IMR-90 (cell line): ENCODE measurements around the gene ADGRD1. TPM values are rescaled to one million over a fixed set of nuclear protein-coding genes. Genes with fewer than 3 reads are reported as not detected.

ENCODE experiments used
- ATAC-seq: fragments of 200-7000 bp; cut with Tn5 transposase; 2 replicates; pipeline ENCODE4 v1.9.1; 2020; ENCODE audit warnings: low read depth, mild to moderate bottlenecking, moderate library complexity
- BruUV-seq: library from RNA; stranded (reverse); fragments of 400-500 nt; replicated peaks from 2 replicates; lab custom pipeline; 2021; lab: Mats Ljungman, UMichigan
- CTCF ChIA-PET: fragments of 300-600 bp; formaldehyde crosslinking; extraction: SDS; loops from one replicate; lab custom pipeline; 2021; ENCODE audit warnings: antibody characterized with exemption; lab: Yijun Ruan, JAX
- POLR2A ChIA-PET: fragments of 300-600 bp; sonication (Branson Sonifier 250); formaldehyde crosslinking; loops from one replicate; lab custom pipeline; 2022; ENCODE audit warnings: antibody characterized with exemption; ENCODE audit not compliant: unreplicated experiment; lab: Charles Lee
- DNase-seq: peaks from one replicate; pipeline ENCODE4 v3.0.0; 2013
- H2AFZ ChIP-seq: replicated peaks from 2 replicates; pipeline ENCODE3; 2013; ENCODE audit warnings: low read length, mild to moderate bottlenecking; ENCODE audit not compliant: poor library complexity
- H2AK5ac ChIP-seq: 2 replicates; pipeline ENCODE4 v1.6.1; 2013; ENCODE audit warnings: low read depth, low read length, inconsistent platforms
- H2AK9ac ChIP-seq: replicated peaks from 2 replicates; pipeline ENCODE3; 2013; ENCODE audit warnings: mild to moderate bottlenecking, low read depth, low read length, moderate library complexity; ENCODE audit not compliant: poor library complexity
- H2BK120ac ChIP-seq: 2 replicates; pipeline ENCODE4 v1.6.1; 2013; ENCODE audit warnings: low read depth, low read length, inconsistent platforms
- H2BK15ac ChIP-seq: 3 replicates; pipeline ENCODE4 v1.6.1; 2013; ENCODE audit warnings: low read depth, low read length, inconsistent platforms
- H2BK20ac ChIP-seq: 2 replicates; pipeline ENCODE4 v1.6.1; 2013; ENCODE audit warnings: low read depth, mild to moderate bottlenecking, inconsistent platforms, low read length, moderate library complexity
- H2BK5ac ChIP-seq: 2 replicates; pipeline ENCODE4 v1.6.1; 2013; ENCODE audit warnings: mild to moderate bottlenecking, low read depth, low read length, inconsistent platforms; ENCODE audit not compliant: poor library complexity, severe bottlenecking
- H3K14ac ChIP-seq: replicated peaks from 2 replicates; pipeline ENCODE4 v1.6.1; 2013; ENCODE audit warnings: low read depth, low read length, inconsistent platforms
- H3K18ac ChIP-seq: 2 replicates; pipeline ENCODE4 v1.6.1; 2013; ENCODE audit warnings: low read depth, low read length, control low read depth
- H3K23ac ChIP-seq: 2 replicates; pipeline ENCODE4 v1.6.1; 2013; ENCODE audit warnings: low read depth, low read length, inconsistent platforms
- H3K27ac ChIP-seq: 2 replicates; pipeline ENCODE4 v1.5.1; 2013; ENCODE audit warnings: mild to moderate bottlenecking, control low read depth, low read length; ENCODE audit not compliant: insufficient read depth
- H3K27me3 ChIP-seq: 2 replicates; pipeline ENCODE4 v1.6.1; 2013; ENCODE audit warnings: low read length; ENCODE audit not compliant: control insufficient read depth, insufficient read depth
- H3K36me3 ChIP-seq: 2 replicates; pipeline ENCODE4 v1.6.1; 2013; ENCODE audit warnings: low read length, mixed read lengths; ENCODE audit not compliant: control insufficient read depth, insufficient read depth
- H3K4ac ChIP-seq: 2 replicates; pipeline ENCODE4 v1.6.1; 2013; ENCODE audit warnings: low read depth, low read length, inconsistent platforms
- H3K4me1 ChIP-seq: 2 replicates; pipeline ENCODE4 v1.6.1; 2013; ENCODE audit warnings: low read length, mixed read lengths; ENCODE audit not compliant: control insufficient read depth, insufficient read depth
- H3K4me2 ChIP-seq: 2 replicates; pipeline ENCODE4 v1.6.1; 2013; ENCODE audit warnings: low read depth, mild to moderate bottlenecking, control low read depth, low read length, moderate library complexity
- H3K4me3 ChIP-seq: 2 replicates; pipeline ENCODE4 v1.5.1; 2013; ENCODE audit warnings: low read depth, mild to moderate bottlenecking, control low read depth, low read length, moderate library complexity; ENCODE audit not compliant: insufficient read depth
- H3K56ac ChIP-seq: 2 replicates; pipeline ENCODE4 v1.6.1; 2013; ENCODE audit warnings: low read length, inconsistent platforms; ENCODE audit not compliant: insufficient read depth; ENCODE audit errors: extremely low read depth
- H3K79me1 ChIP-seq, 2 experiments: 2 replicates each; pipeline ENCODE4 v1.6.1; 2013; ENCODE audit warnings: low read length in 2 of 2, inconsistent platforms in 1 of 2, low read depth in 1 of 2
- H3K9ac ChIP-seq: 2 replicates; pipeline ENCODE4 v1.6.1; 2013; ENCODE audit warnings: low read depth, low read length, control low read depth
- H3K9me1 ChIP-seq: 2 replicates; pipeline ENCODE4 v1.6.1; 2013; ENCODE audit warnings: low read length, inconsistent platforms; ENCODE audit not compliant: insufficient read depth
- H3K9me3 ChIP-seq: 2 replicates; pipeline ENCODE4 v1.6.1; 2013; ENCODE audit warnings: low read length; ENCODE audit not compliant: control insufficient read depth, insufficient read depth
- H4K20me1 ChIP-seq: 2 replicates; pipeline ENCODE4 v1.6.1; 2013; ENCODE audit warnings: low read length, inconsistent platforms; ENCODE audit not compliant: insufficient read depth
- H4K5ac ChIP-seq: 2 replicates; pipeline ENCODE4 v1.6.1; 2013; ENCODE audit warnings: mild to moderate bottlenecking, low read depth, low read length, control low read depth
- H4K8ac ChIP-seq, 2 experiments: 2 replicates each; pipeline ENCODE4 v1.6.1; 2013; ENCODE audit warnings: low read depth in 2 of 2, low read length in 2 of 2, control low read depth in 1 of 2, inconsistent platforms in 1 of 2
- H4K91ac ChIP-seq: 2 replicates; pipeline ENCODE4 v1.6.1; 2013; ENCODE audit warnings: low read depth, low read length, inconsistent platforms; ENCODE audit not compliant: insufficient read depth
- BHLHE40 ChIP-seq: fragments of 150-350 bp; IDR thresholded peaks from 2 replicates; pipeline ENCODE4 v1.6.1; 2016; ENCODE audit warnings: mild to moderate bottlenecking, low read depth, low read length
- CEBPB ChIP-seq: IDR thresholded peaks from 2 replicates; pipeline ENCODE4 v1.6.1; 2012; ENCODE audit warnings: low read depth, low read length, improper control_type of control experiment
- CHD1 ChIP-seq: IDR thresholded peaks from 2 replicates; pipeline ENCODE4 v1.6.1; 2012; ENCODE audit warnings: low read depth, low read length, improper control_type of control experiment
- MAFK ChIP-seq: IDR thresholded peaks from 2 replicates; pipeline ENCODE4 v1.6.1; 2012; ENCODE audit warnings: low read depth, low read length, improper control_type of control experiment
- MAZ ChIP-seq: IDR thresholded peaks from 2 replicates; pipeline ENCODE4 v1.6.1; 2012; ENCODE audit warnings: low read depth, mild to moderate bottlenecking, low read length, improper control_type of control experiment, moderate library complexity, borderline replicate concordance
- MXI1 ChIP-seq: IDR thresholded peaks from 2 replicates; pipeline ENCODE4 v1.6.1; 2012; ENCODE audit warnings: low read depth, mild to moderate bottlenecking, low read length, moderate library complexity, borderline replicate concordance
- NFE2L2 ChIP-seq: fragments of 150-350 bp; IDR thresholded peaks from 2 replicates; pipeline ENCODE4 v1.6.1; 2016; ENCODE audit warnings: low read depth, mild to moderate bottlenecking, low read length
- RFX5 ChIP-seq: IDR thresholded peaks from 2 replicates; pipeline ENCODE4 v1.8.0; 2012; ENCODE audit warnings: low read depth, mild to moderate bottlenecking, low read length, moderate library complexity
- SMC3 ChIP-seq: fragments of 150-350 bp; IDR thresholded peaks from 2 replicates; pipeline ENCODE4 v1.6.1; 2016; ENCODE audit warnings: low read depth, mild to moderate bottlenecking, antibody characterized with exemption, low read length, moderate library complexity
- WGBS, 2 experiments: methylation state at CpG; one replicate each; pipeline versions ENCODE4 v1.1.5 to v1.1.7; 2013; ENCODE audit warnings: missing lambda C conversion rate in 2 of 2; ENCODE audit not compliant: insufficient read length in 1 of 2; ENCODE audit errors: extremely low coverage in 2 of 2; 5-methylcytosine and 5-hydroxymethylcytosine counted together
- dilution Hi-C: fragments of 300-500 bp; cut with HindIII; formaldehyde crosslinking; loops from one replicate; pipeline ENCODE4 v1.14.3; 2018; ENCODE audit warnings: low sequenced_read_pairs; ENCODE audit not compliant: unreplicated experiment
- in situ Hi-C: fragments of 300-500 bp; cut with MboI; formaldehyde crosslinking; loops from 3 replicates; pipeline ENCODE4 v1.14.3; 2019; ENCODE audit warnings: low sequenced_read_pairs, inconsistent platforms, mixed read lengths
- intact Hi-C: fragments of 100-400 bp; cut with micrococcal nuclease; formaldehyde crosslinking; loops from 2 replicates; pipeline ENCODE4 v1.10.0; 2022
- polyA plus RNA-seq, 3 experiments: library from polyadenylated mRNA; depleted of rRNA; stranded (reverse); fragments of >200 nt; gene quantifications; 2 replicates each; pipeline ENCODE4 v1.2.3, GENCODE V29; 2012; ENCODE audit warnings: low replicate concordance in 1 of 3
- total RNA-seq: library from RNA; depleted of rRNA; stranded (reverse); fragments of >200 nt; gene quantifications from 2 replicates; pipeline ENCODE4 v1.2.3, GENCODE V29; 2012
- TF ChIP-seq, protein P1 (sequence below): fragments of 150-350 bp; IDR thresholded peaks from 2 replicates; pipeline ENCODE4 v1.6.1; 2016; ENCODE audit warnings: low read depth, mild to moderate bottlenecking, low read length, moderate library complexity, borderline replicate concordance
- TF ChIP-seq, protein P2 (sequence below): fragments of 150-350 bp; IDR thresholded peaks from 2 replicates; pipeline ENCODE4 v1.6.1; 2017; ENCODE audit warnings: mild to moderate bottlenecking, antibody characterized with exemption, low read length, low read depth

ADGRD1 gene
- total and polyA plus RNA-seq, 2 of the 4 experiments (the other 2 are of a cell fraction) = not detected

DNA sequence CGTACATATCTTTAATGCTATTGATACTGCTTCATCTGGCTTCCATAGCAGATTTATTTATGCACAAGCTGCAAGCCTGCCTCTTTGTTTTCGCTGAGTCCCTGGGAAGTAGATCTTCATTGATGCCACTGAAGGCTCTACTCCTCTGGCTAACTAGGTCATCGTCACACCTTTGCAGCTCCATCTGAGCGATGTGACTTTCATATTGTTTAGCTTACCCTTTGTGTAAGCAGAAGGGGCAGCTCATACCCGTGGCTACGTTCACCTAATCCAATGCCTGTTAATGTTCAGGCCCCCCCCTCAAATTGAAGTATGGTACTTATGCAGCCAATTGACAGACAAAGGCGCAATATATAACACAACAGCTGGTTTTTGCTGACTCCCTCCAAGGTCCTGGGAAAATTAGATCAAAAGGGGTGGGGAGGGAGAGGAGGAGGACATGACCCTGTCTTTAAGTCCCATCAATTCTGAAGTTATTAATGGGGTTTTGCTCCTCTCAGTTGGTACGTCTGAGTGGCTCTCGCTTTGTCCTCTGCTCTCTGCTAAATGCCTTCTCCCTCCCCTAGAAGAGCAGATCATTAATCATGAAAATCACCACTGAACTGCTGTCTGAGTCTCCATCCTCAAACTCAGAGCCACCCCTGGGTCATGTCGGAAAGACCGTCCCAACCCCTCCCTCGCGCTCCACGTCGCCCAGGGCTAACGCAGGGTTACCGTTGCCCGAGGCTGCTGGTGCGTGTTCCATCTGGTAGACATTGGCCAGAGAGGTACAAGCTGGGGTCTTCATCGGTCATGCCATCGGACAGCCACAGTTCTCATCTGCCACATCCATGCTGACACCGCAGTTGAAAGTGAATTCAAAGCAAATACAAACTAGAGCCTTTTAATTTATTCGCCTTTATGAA is 128.8 kb downstream of the ADGRD1 start (continued):
- TF ChIP-seq, protein P1, sequence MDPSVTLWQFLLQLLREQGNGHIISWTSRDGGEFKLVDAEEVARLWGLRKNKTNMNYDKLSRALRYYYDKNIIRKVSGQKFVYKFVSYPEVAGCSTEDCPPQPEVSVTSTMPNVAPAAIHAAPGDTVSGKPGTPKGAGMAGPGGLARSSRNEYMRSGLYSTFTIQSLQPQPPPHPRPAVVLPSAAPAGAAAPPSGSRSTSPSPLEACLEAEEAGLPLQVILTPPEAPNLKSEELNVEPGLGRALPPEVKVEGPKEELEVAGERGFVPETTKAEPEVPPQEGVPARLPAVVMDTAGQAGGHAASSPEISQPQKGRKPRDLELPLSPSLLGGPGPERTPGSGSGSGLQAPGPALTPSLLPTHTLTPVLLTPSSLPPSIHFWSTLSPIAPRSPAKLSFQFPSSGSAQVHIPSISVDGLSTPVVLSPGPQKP = no peak

DNA sequence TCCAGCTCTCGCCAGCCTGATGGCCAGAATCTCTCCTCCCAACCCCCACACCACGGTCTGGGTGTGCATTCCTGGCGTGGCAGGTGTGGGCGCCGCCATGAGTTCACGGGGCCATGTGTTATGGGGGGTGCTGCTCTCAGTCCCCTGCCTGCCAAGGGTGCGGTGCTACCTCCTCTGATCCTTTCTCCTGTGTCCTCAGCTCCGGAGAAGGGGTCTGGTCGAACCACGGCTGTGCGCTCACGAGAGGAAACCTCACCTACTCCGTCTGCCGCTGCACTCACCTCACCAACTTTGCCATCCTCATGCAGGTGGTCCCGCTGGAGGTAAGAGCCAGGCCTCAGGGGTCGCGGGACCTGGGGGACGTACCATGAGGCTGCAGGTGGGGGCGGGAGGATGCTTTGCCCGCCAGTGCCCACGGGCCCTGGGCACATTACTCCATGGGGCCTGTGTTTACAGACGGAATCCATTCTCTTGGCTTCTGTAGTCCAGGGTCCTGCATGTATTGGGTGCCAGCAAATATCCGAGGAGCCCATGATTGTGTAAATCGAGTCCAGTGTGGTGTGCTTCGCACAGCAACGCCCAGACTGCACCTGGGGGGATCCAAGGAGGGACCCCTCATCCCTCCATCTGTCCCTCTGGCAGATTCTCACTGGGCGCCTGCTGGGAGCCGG is 130.8 kb downstream of the ADGRD1 start:
- Histone ChIP-seq H3K18ac (no peak overlapping the region), H3K4me1 (no peaks in the 10 kb centered on the region), H3K4me3 (no peak overlapping the region), H2BK15ac (no peak overlapping the region), H2AK9ac (no peak overlapping the region), H2AK5ac (no peak overlapping the region), H3K27me3 (no peaks in the 10 kb centered on the region), H4K8ac (no peak overlapping the region), H3K9ac (no peak overlapping the region), H2AFZ (peak overlapping the region; percentile 63), H3K79me1 (no peaks in the 10 kb centered on the region), H4K20me1 (no peaks in the 10 kb centered on the region), H3K4ac (no peak overlapping the region), H3K23ac (no peak overlapping the region), H4K91ac (no peak overlapping the region), H3K27ac (no peak overlapping the region), H3K14ac (no peak overlapping the region), H3K56ac (no peak overlapping the region), H2BK20ac (no peak overlapping the region), H2BK5ac (no peak overlapping the region), H2BK120ac (no peak overlapping the region), H3K9me1 (no peaks in the 10 kb centered on the region), H3K9me3 (peaks cover 36% of the 10 kb centered on the region), H4K5ac (no peak overlapping the region), H3K4me2 (no peak overlapping the region), H3K36me3 (no peaks in the 10 kb centered on the region)
- WGBS, 2 experiments = 82% methylated on average over 14 of the region's 28 CpGs; no CpG with 5 or more reads in 1 of the 2 experiments
- no peak for DNase-seq
- intact Hi-C loops = no loop called here
- no TSS peak for BruUV-seq
- ChIA-PET POLR2A (no interaction called here), CTCF (no interaction called here)
- dilution Hi-C loops = no loop called here
- in situ Hi-C loops = no loop called here
- no peak for ATAC-seq
- TF ChIP-seq NFE2L2 (no peak), CHD1 (no peak), MAFK (no peak), SMC3 (no peak), MAZ (no peak), RFX5 (no peak), MXI1 (no peak), BHLHE40 (no peak), CEBPB (no peak)
- TF ChIP-seq, protein P1 = no peak
- TF ChIP-seq, protein P2, sequence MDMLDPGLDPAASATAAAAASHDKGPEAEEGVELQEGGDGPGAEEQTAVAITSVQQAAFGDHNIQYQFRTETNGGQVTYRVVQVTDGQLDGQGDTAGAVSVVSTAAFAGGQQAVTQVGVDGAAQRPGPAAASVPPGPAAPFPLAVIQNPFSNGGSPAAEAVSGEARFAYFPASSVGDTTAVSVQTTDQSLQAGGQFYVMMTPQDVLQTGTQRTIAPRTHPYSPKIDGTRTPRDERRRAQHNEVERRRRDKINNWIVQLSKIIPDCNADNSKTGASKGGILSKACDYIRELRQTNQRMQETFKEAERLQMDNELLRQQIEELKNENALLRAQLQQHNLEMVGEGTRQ = no peak
